Brain pericyte (primary cell): Measurements from ENCODE around the gene SLC25A38.
"Not testable (repeated sequence)": the region's sequence is repeated elsewhere in the genome, so short reads cannot be mapped to it uniquely, and the experiment has no call there.

Experiments used
- DNase-seq: peaks from one replicate; pipeline ENCODE4 v3.0.0-alpha.2; 2012; ENCODE audit warnings: low read depth, low spot score

Gene SLC25A38

GRCh38 chr3:39407259-39407629, 24.1 kb downstream of the SLC25A38 start:
- no peak for DNase-seq

DNA sequence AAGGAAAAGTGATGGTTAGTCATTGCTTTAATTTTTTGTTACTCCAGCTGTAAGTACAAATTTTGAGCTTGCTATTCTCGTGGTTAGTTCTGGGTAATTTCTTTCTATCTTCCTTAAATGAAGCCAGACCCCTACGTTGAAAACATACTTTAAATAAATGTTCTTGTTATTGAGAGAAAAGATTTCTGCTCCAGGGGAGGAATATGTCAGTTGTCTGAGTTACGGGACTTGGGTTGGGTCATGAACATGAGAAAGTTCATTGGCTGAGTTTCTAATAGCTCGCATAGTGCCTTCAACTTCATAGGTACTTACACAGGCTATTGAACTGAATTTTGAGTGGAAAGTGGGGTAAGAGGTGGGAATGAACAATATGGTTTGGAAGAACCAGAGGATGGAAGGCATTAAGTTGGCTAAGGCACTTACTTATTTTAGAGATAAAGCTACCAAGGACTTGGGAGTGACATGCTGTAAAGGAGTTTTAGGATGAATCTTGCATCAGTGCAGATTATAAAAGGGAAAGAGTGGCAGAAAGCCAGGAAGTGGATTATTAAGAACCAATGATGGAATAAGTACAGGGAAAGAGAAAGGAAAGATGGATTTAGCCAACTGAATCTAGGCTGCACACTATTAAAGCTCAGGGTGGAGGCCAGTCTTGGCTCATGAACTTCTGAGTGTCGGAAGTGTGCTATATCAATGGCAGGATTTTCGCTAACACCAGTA, 24.8 kb downstream of the SLC25A38 start:
- no peak for DNase-seq

GRCh38 chr3:39408493-39409372, 25.6 kb downstream of the SLC25A38 start:
- no peak for DNase-seq

DNA sequence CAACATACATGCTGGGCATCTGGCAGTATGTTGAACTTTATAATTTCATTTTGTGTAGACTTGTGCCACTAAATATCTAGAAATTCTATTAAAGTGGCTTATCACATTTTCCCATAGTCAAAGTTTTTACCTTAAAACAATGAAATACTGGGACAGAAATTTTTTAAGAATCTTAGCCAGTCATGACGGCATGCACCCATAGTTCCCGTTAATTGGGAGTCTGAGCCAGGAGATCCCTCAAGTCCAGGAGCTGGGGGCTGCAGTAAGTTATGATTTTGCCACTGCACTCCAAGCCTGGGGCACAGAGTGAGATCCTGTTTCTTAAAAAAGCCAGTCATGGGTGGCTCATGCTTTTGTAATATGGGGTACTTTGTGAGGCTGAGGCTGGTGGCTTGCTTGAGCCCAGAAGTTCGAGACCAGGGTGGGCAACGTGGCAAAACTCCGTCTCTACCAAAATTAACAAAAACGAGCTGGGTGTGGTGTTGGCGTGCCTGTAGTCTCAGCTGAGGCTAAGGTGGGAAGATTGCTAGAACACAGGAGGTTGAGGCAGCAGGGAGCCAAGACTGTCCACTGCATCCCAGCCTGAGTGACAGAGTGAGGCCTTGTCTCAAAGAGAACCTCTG, 26.5 kb downstream of the SLC25A38 start:
- DNase-seq: no peak

- no peak for DNase-seq
Measured at GRCh38 chr3:39410893-39411292, 27.7 kb downstream of the SLC25A38 start.

GRCh38 chr3:39412668-39413260, 29.6 kb downstream of the SLC25A38 start:
- DNase-seq: no peak

DNA sequence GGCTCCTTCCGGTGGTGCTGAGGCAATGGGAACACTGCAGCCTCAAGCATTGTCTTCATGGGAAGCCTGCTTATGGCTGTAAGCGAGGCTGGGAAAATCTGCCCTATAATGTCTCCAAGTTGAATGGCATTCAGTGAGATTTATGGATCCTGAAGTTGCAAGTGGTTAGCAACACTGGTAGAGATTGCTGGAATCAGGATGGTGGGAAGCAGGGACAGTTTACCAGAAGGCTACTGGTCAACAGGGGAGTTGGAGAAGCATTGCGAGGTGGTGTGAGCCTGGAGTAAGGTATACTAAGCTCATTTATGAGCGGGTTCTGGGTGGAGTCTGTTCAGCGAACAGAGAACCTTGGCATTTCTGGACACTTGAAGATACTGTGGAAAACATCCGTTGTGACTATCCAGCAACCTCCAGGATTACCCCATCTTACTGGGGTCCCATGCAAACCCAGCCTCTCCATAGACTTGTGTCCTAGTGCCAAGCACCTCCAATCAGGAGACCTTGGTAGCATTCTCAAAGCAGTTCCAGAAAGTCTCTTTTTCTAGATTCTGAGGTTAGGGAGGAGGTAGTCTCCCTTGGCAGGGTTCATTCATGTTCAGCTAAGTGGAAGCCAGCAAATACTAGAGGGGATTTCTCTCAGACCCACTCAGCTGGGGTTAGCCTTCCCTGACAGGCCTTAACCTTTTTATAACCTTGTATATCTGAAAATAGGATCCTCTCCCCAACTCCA, 30.7 kb downstream of the SLC25A38 start:
- no peak for DNase-seq

DNA sequence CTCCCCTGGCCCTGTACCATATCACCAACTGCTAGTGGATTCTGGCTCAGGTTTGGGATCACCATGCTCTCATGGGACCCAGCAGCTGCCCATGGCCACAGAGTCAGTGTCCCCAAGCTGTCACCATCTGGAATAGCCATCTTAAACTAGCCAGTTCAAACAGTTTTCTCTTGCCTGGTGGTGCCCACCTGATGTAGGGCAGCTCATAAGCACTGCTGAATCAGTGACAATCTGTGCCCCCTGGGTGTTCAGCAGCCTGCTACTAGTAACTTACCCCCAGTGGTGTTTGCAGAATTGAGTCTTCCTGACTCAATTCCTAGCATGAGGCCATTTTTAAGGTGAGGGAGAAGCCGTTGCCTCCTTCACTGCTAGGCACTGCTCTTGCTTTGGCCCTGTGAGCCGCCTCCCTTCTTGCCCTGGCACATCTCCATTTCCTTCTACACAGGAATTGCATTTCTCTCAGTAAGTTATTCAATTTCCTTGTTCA, 31.3 kb downstream of the SLC25A38 start:
- DNase-seq: no peak

DNA sequence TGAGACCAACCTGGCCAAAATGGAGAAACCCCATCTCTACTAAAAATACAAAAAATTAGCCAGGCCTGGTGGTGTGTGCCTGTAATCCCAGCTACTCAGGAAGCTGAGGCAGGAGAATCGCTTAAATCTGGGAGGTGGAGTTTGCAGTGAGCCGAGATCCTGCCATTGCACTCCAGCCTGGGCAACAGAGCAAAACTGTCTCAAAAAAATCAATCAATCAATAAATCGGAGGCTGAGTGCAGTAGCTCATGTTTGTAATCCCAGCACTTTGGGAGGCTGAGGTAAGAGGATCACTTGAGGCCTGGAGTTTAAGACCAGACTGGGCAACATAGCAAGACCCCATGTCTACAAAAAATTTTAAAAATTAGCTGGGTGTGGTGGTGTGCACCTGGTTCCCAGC, 32.1 kb downstream of the SLC25A38 start:
- DNase-seq: not testable (repeated sequence)

DNA sequence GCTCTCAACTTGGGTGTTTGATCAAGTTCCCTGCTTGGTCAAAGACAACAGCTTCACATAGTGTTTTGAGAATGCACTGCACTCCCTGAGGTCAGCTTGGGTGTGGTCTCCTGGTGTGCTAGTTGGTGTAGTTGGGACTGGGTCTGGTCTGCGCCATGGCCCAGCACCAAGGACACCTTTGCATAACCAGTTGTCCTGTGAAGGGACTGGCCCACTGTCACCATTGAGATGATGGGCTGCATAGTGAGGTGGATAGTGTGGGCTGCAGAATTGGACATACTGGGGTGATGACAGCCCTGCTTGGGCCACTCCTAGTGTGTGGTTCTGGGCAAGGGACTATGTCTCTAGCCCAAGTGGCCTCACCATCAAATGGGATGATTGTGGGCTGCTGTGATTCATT, 32.8 kb downstream of the SLC25A38 start:
- no peak for DNase-seq

- not testable (repeated sequence) for DNase-seq
Measured at GRCh38 chr3:39416998-39417397, 33.8 kb downstream of the SLC25A38 start.

DNA sequence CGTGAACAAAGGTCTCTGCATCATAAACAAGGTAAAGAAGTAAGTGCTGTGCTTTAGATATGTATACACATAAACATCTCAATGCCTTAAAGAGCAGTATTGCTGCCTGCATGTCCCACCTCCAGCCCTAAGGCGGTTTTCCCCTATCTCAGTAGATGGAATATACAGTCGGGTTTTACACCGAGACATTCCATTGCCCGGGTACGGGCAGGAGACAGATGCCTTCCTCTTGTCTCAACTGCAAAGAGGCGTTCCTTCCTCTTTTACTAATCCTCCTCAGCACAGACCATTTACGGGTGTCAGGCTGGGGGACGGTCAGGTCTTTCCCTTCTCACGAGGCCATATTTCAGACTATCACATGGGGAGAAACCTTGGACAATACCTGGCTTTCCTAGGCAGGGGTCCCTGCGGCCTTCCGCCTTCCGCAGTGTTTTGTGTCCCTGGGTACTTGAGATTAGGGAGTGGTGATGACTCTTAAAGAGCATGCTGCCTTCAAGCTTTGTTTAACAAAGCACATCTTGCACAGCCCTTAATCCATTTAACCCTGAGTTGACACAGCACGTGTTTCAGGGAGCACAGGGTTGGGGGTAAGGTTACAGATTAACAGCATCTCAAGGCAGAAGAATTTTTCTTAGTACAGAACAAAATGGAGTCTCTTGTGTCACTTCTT, 35.5 kb downstream of the SLC25A38 start:
- not testable (repeated sequence) for DNase-seq

- no peak for DNase-seq
Measured at GRCh38 chr3:39419742-39420315, 36.7 kb downstream of the SLC25A38 start.

DNA sequence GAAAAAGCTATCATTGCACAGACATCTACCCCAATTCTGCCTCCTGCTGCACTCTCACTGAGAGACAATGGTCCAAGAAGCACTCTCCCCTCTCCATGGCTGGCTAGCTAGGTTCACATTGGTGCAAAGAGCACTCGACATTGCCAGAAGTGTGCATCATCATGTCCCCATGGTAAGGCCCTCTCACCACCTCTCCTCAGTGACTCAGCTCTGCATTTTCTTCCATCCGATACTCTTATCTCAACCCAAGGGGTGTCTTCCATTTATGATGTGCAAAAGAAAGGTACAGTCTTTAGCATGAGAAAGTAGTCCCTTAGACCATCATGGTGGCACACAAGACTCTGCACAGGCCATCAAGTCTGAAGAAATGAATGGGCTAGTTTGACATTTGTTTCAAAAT, 37.4 kb downstream of the SLC25A38 start:
- DNase-seq: no peak

DNA sequence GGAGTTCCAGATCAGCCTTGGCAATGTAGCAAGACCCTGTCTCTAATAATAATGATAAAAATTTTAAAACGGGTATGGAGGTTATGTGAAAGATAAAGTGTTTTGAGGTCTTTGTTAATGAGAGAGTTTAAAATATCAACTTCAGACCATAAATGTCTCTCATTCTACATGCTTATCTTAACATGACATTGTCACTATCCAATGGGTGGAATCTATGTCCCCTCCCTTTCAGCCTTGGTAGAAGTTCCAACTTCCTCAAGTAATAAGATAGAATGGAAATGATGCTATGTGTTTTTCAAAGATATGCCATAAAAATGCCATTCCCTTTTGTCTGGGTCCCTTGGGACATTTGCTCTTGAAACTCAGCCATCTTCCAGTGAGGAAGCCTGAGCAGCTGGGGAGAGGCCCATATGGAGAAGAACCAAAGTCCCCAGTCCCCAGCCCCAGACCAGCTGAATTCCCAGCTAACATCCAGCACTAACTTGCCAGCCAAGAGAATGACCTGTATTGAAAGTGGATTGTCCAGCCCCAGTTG, 40.3 kb downstream of the SLC25A38 start:
- DNase-seq: no peak

GRCh38 chr3:39426312-39426711, 43.1 kb downstream of the SLC25A38 start:
- DNase-seq: no peak

- no peak for DNase-seq
Measured at GRCh38 chr3:39427506-39427905, 44.3 kb downstream of the SLC25A38 start.

DNA sequence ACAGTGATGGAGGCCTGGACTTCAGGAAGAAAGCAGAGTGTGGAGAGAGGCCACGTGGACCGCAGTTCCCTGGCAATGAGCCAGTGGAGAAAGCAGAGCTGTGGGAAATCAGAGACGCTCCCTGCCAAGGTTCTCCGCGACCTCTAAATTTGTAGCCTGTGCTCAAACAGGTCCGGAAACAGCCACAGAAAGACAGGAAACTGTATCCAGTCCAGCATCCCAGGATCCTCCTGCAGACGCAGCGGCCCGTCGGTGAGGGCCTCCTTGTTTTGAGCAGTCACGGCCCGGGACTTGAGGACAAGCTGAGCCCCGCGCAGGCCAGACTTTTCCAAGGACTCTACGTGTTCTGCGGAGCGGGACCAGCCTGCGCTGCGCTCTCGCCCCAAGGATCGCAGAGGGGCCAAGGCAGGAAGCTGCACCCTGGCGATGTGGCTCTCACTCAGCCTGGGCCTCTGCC, 45.6 kb downstream of the SLC25A38 start:
- DNase-seq: no peak

DNA sequence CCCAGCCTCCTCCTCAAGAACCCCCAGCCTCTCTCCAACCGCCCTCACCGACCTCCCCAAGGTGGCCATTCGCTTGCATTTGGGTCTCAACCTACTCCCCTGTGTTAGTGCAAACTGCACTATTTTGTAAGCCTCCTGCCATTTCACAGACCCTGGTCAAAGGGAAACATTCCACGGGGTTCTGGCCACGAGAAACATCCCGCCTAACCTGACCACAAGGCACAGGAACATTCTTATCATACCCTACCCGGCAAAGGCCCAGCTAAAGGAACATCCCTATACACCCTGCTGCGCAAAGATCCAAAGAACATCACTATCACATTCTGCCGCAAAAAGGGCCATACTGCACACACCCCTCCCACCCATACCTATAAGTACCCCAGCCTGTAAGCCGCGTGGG, 46.3 kb downstream of the SLC25A38 start:
- no peak for DNase-seq

- DNase-seq: no peak
Measured at GRCh38 chr3:39432342-39432741, 49.2 kb downstream of the SLC25A38 start.
